Measurements from ENCODE around the gene TSPAN9.

- no peak for TF ChIP-seq POLR2A (IDR thresholded peaks at IDR 0.05)
- TF ChIP-seq, protein P1, sequence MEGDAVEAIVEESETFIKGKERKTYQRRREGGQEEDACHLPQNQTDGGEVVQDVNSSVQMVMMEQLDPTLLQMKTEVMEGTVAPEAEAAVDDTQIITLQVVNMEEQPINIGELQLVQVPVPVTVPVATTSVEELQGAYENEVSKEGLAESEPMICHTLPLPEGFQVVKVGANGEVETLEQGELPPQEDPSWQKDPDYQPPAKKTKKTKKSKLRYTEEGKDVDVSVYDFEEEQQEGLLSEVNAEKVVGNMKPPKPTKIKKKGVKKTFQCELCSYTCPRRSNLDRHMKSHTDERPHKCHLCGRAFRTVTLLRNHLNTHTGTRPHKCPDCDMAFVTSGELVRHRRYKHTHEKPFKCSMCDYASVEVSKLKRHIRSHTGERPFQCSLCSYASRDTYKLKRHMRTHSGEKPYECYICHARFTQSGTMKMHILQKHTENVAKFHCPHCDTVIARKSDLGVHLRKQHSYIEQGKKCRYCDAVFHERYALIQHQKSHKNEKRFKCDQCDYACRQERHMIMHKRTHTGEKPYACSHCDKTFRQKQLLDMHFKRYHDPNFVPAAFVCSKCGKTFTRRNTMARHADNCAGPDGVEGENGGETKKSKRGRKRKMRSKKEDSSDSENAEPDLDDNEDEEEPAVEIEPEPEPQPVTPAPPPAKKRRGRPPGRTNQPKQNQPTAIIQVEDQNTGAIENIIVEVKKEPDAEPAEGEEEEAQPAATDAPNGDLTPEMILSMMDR (IDR thresholded peaks at IDR 0.05), result no peak
- TF ChIP-seq EP300 (IDR thresholded peaks at IDR 0.05), result no peak
These were observed 64.5 kb downstream of the TSPAN9 start for GRCh38 chr12:3141339-3142321.
